ENCODE data around the gene ARHGAP18. TPM values are rescaled to one million over a fixed set of nuclear protein-coding genes. Genes with fewer than 3 reads are reported as not detected.

ARHGAP18 gene
- total and polyA plus RNA-seq, 10 of the 15 experiments (the other 5 are each of a cell fraction or from before 2014, with no cell fraction given) = 18.2 to 52.2 (median 31.7) TPM

DNA sequence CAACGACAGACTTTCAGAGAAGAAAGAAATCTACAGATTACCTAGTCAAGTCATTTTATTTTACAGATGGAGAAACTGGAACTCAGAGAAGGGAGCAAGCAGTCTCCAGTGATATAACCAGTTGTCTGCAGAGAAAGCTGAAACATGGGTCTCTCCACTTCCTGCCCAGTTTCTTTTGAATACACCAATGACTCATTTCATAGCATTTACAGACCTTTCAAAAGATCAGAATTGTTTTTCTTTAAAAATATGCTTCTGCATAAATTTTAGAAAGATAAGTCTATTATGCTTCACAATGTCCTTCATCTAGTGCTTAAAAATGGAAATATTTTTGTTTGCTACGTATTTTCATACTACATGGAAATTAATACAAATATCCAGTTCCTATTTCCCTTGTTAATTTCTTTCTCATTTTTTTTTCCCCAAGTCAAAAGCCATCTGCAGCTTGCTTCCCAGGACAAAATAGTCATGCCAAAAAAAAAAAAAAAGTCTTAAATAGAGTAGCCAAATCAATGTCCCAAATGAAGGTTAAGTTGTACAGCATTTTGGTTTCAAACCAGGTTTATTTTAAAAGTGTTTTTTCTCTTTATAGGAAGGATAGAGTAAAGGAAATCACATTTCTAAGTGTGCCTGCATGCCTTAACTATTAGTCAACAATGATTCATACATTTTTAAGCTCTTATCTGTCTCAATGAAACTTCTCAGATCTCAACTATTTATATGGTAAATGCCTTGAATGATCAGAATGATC, 36.9 kb downstream of the ARHGAP18 start:
- WGBS (ENCODE audit: insufficient coverage, insufficient replicate concordance, low lambda C conversion rate, missing lambda C conversion rate) = 4% methylated on average over 2 of the region's 2 CpGs
- H3K79me2 ChIP-seq (ENCODE audit: control insufficient read depth, insufficient read depth, low read length) = peaks cover 79% of the 10 kb centered on the region

More for the DNA sequence above, 36.9 kb downstream of the ARHGAP18 start:
- peak overlapping the region; percentile 71 for H3K9ac ChIP-seq (ENCODE audit: control insufficient read depth, insufficient read depth, low read length)
- H3K4me1 ChIP-seq (ENCODE audit: control insufficient read depth, insufficient read depth, low read length) = peaks cover 53% of the 10 kb centered on the region
- BruUV-seq (replicated peaks) = no TSS peak
- in situ Hi-C loops (cut with MboI) = no loop called here
- POLR2A ChIA-PET = interaction anchor here (0.6 to 9.8 kb wide), 9 partner anchors 10 to 76 kb away, joined by 3 to 115 read pairs (median 8); partner anchors contain the start of gene ARHGAP18
- H3K27ac ChIP-seq (ENCODE audit: control insufficient read depth, insufficient read depth) = peak overlapping the region; percentile 98
- no peak for TF ChIP-seq NFXL1 (IDR thresholded peaks at IDR 0.05; ENCODE audit: borderline replicate concordance)
- TF ChIP-seq SPI1 (IDR thresholded peaks at IDR 0.05; ENCODE audit: borderline replicate concordance, insufficient read depth, low read depth, low read length) = peak; percentile 24; the same call in 1 of the 2 replicates
- TF ChIP-seq FOXM1 (IDR thresholded peaks at IDR 0.05; ENCODE audit: low read depth, low read length) = peak; percentile 71
- TF ChIP-seq EP300 (IDR thresholded peaks at IDR 0.05; ENCODE audit: borderline replicate concordance in 1 of 2, control insufficient read depth in 1 of 2, low read depth in 2 of 2, low read length in 2 of 2) = 0 out of 4 replicates have a peak, but pooled peaks of 1 of the 2 experiments have one; percentile 43
- 0 out of 2 replicates have a peak, but pooled peaks have one; percentile 34 for TF ChIP-seq CREM (IDR thresholded peaks at IDR 0.05; ENCODE audit: low read depth)
- TF ChIP-seq, protein P1, sequence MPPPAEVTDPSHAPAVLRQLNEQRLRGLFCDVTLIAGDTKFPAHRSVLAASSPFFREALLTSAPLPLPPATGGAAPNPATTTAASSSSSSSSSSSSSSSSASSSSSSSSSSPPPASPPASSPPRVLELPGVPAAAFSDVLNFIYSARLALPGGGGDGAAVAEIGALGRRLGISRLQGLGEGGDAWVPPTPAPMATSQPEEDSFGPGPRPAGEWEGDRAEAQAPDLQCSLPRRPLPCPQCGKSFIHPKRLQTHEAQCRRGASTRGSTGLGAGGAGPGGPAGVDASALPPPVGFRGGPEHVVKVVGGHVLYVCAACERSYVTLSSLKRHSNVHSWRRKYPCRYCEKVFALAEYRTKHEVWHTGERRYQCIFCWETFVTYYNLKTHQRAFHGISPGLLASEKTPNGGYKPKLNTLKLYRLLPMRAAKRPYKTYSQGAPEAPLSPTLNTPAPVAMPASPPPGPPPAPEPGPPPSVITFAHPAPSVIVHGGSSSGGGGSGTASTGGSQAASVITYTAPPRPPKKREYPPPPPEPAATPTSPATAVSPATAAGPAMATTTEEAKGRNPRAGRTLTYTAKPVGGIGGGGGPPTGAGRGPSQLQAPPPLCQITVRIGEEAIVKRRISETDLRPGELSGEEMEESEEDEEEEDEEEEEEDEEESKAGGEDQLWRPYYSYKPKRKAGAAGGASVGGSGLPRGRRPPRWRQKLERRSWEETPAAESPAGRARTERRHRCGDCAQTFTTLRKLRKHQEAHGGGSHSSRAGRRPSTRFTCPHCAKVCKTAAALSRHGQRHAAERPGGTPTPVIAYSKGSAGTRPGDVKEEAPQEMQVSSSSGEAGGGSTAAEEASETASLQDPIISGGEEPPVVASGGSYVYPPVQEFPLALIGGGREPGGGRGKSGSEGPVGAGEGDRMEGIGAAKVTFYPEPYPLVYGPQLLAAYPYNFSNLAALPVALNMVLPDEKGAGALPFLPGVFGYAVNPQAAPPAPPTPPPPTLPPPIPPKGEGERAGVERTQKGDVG (CRISPR knock-in tag; IDR thresholded peaks at IDR 0.05) = no peak
- peak; percentile 75 for TF ChIP-seq JUNB (IDR thresholded peaks at IDR 0.05)
- TF ChIP-seq SRF (IDR thresholded peaks at IDR 0.05; ENCODE audit: low read depth in 2 of 2, low read length in 2 of 2) = no peak
- TF ChIP-seq ETV6 (conservative IDR thresholded peaks at IDR 0.05 in 1 of 2, IDR thresholded peaks at IDR 0.05 in 1 of 2; ENCODE audit: borderline replicate concordance in 1 of 2, low read depth in 1 of 2) = peak in 1 of 2 experiments; percentile 20; a peak in 1 of 4 replicates
- no peak for TF ChIP-seq PML (IDR thresholded peaks at IDR 0.05; ENCODE audit: low read length)
- TF ChIP-seq EGR1 (IDR thresholded peaks at IDR 0.05; ENCODE audit: borderline replicate concordance in 1 of 2, low read depth in 2 of 2, low read length in 2 of 2) = no peak
- TF ChIP-seq NFIC (IDR thresholded peaks at IDR 0.05; ENCODE audit: low read depth, low read length) = peak; percentile 53
- 0 out of 2 replicates have a peak, but pooled peaks have one; percentile 27 for TF ChIP-seq GABPA (IDR thresholded peaks at IDR 0.05; ENCODE audit: low read depth)
- peak; percentile 55; the same call in 1 of the 2 replicates for TF ChIP-seq RUNX3 (IDR thresholded peaks at IDR 0.05; ENCODE audit: low read length)
- TF ChIP-seq, protein P2, sequence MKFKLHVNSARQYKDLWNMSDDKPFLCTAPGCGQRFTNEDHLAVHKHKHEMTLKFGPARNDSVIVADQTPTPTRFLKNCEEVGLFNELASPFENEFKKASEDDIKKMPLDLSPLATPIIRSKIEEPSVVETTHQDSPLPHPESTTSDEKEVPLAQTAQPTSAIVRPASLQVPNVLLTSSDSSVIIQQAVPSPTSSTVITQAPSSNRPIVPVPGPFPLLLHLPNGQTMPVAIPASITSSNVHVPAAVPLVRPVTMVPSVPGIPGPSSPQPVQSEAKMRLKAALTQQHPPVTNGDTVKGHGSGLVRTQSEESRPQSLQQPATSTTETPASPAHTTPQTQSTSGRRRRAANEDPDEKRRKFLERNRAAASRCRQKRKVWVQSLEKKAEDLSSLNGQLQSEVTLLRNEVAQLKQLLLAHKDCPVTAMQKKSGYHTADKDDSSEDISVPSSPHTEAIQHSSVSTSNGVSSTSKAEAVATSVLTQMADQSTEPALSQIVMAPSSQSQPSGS (IDR thresholded peaks at IDR 0.05; ENCODE audit: low read length) = peak; percentile 55; the same call in 1 of the 2 replicates
- TF ChIP-seq CEBPB (IDR thresholded peaks at IDR 0.05; ENCODE audit: borderline replicate concordance in 1 of 2, low read depth in 2 of 2, low read length in 2 of 2) = peak in 1 of 2 experiments; percentile 11; a peak in 1 of 4 replicates
- H2AFZ ChIP-seq (ENCODE audit: control insufficient read depth, low read depth, low read length) = no peak overlapping the region; the same call in 1 of the 2 replicates
- H3K4me2 ChIP-seq (ENCODE audit: control insufficient read depth, insufficient read depth) = peak overlapping the region; percentile 97
- H3K4me3 ChIP-seq = peak overlapping the region; percentile 58; the same call in 1 of the 2 replicates
- DNase-seq (ENCODE audit: low read depth, low spot score) (peak; percentile 60), FAIRE-seq (peak; percentile 65), ATAC-seq (peak; percentile 82)
- H3K9me3 ChIP-seq (replicated peaks; ENCODE audit: control insufficient read depth, insufficient read depth, low read length) = peaks cover 2% of the 10 kb centered on the region; the same call in 1 of the 3 replicates
- no peaks in the 10 kb centered on the region for H3K27me3 ChIP-seq (replicated peaks in 1 of 2; ENCODE audit: control insufficient read depth in 2 of 2, insufficient read depth in 2 of 2, low read length in 1 of 2)
- H4K20me1 ChIP-seq (ENCODE audit: control insufficient read depth, insufficient read depth) = no peaks in the 10 kb centered on the region
- SMC1A ChIA-PET (ENCODE audit: uncharacterized antibody, unreplicated experiment) = interaction anchor here (0.6 to 22.4 kb wide), 17 partner anchors 10 to 76 kb away, joined by 3 to 434 read pairs (median 12); partner anchors contain the start of gene ARHGAP18
- intact Hi-C loops (cut with micrococcal nuclease; ENCODE audit: unreplicated experiment) = loop anchor here (1.0 to 5.0 kb wide), 4 partner anchors 11 to 75 kb away; partner anchors contain the start of gene ARHGAP18
- RAD21 ChIA-PET (ENCODE audit: unreplicated experiment) = interaction anchor here (0.7 to 10.4 kb wide), 20 partner anchors 11 to 348 kb away, joined by 3 to 189 read pairs (median 7); partner anchors contain the start of gene ARHGAP18
- CTCF ChIA-PET = interaction anchor here (0.9 to 9.8 kb wide), 12 partner anchors 9 to 188 kb away, joined by 3 to 165 read pairs (median 5); partner anchors contain the start of genes ARHGAP18 and TMEM244
- H3K36me3 ChIP-seq (ENCODE audit: control insufficient read depth in 2 of 2, insufficient read depth in 2 of 2, low read length in 1 of 2) = no peaks in the 10 kb centered on the region; a peak in 2 of 4 replicates

Data from GM12878 (cell line).